Neuronal stem cell (in vitro differentiated cells): ENCODE results near the gene IRF3.

Experiments used
- DNase-seq: peaks from one replicate; pipeline ENCODE4 v3.0.0-alpha.2; 2013; ENCODE audit warnings: low spot score
- H2AFZ ChIP-seq: one replicate; pipeline ENCODE4 v1.6.1; 2013; ENCODE audit warnings: mild to moderate bottlenecking, low read length, inconsistent platforms
- H2AK5ac ChIP-seq: 2 replicates; pipeline ENCODE4 v1.6.1; 2013; ENCODE audit warnings: low read depth, mild to moderate bottlenecking, inconsistent platforms, low read length, moderate library complexity, mixed read lengths
- H2BK120ac ChIP-seq: 2 replicates; pipeline ENCODE4 v1.6.1; 2013; ENCODE audit warnings: low read depth, mild to moderate bottlenecking, inconsistent platforms, low read length, moderate library complexity, mixed read lengths
- H2BK12ac ChIP-seq: one replicate; pipeline ENCODE4 v1.6.1; 2013; ENCODE audit warnings: low read length, inconsistent platforms
- H2BK15ac ChIP-seq: 2 replicates; pipeline ENCODE4 v1.6.1; 2013; ENCODE audit warnings: mild to moderate bottlenecking, low read length, inconsistent platforms, mixed read lengths
- H2BK5ac ChIP-seq: one replicate; pipeline ENCODE4 v1.6.1; 2013; ENCODE audit warnings: inconsistent platforms, mild to moderate bottlenecking, low read length, moderate library complexity
- H3K14ac ChIP-seq: one replicate; pipeline ENCODE4 v1.6.1; 2013; ENCODE audit warnings: low read length, inconsistent platforms
- H3K18ac ChIP-seq: 2 replicates; pipeline ENCODE4 v1.6.1; 2013; ENCODE audit warnings: low read length, inconsistent platforms
- H3K23ac ChIP-seq: 2 replicates; pipeline ENCODE4 v1.6.1; 2013; ENCODE audit warnings: low read depth, mild to moderate bottlenecking, mixed read lengths, low read length, inconsistent platforms; ENCODE audit not compliant: poor library complexity
- H3K27ac ChIP-seq: replicated peaks from 3 replicates; pipeline ENCODE4 v1.5.1; 2013; ENCODE audit warnings: low read length, inconsistent platforms
- H3K27me3 ChIP-seq, 3 experiments: 2 replicates each; pipeline ENCODE4 v1.6.1; 2013; ENCODE audit warnings: low read length in 3 of 3, mild to moderate bottlenecking in 2 of 3, inconsistent platforms in 1 of 3, low read depth in 1 of 3, mixed read lengths in 1 of 3, moderate library complexity in 1 of 3; ENCODE audit not compliant: control insufficient read depth in 3 of 3, insufficient read depth in 3 of 3
- H3K36me3 ChIP-seq, 2 donors: replicated peaks in 1 of 2; 2 replicates each; pipeline ENCODE4 v1.6.1; 2013; ENCODE audit warnings: low read length in 2 of 2; ENCODE audit not compliant: control insufficient read depth in 2 of 2, insufficient read depth in 2 of 2
- H3K4ac ChIP-seq: 2 replicates; pipeline ENCODE4 v1.6.1; 2013; ENCODE audit warnings: inconsistent platforms, mild to moderate bottlenecking, low read length, moderate library complexity
- H3K4me1 ChIP-seq, 2 donors: 1 replicate in 1 of 2; 2 replicates in 1 of 2; pipeline ENCODE4 v1.6.1; 2013; ENCODE audit warnings: low read length in 2 of 2, low read depth in 1 of 2; ENCODE audit not compliant: control insufficient read depth in 2 of 2, insufficient read depth in 1 of 2
- H3K4me2 ChIP-seq: one replicate; pipeline ENCODE4 v1.6.1; 2013; ENCODE audit warnings: mild to moderate bottlenecking, low read length, inconsistent platforms; ENCODE audit not compliant: insufficient read depth, poor library complexity, severe bottlenecking
- H3K4me3 ChIP-seq, 2 donors: 2 replicates each; pipeline ENCODE4 v1.5.1; 2013; ENCODE audit warnings: low read length in 2 of 2, mild to moderate bottlenecking in 2 of 2, inconsistent platforms in 1 of 2, moderate library complexity in 1 of 2
- H3K79me1 ChIP-seq: one replicate; pipeline ENCODE4 v1.6.1; 2013; ENCODE audit warnings: low read depth, mild to moderate bottlenecking, inconsistent platforms, low read length, moderate library complexity
- H3K9ac ChIP-seq: one replicate; pipeline ENCODE4 v1.6.1; 2013; ENCODE audit warnings: mild to moderate bottlenecking, low read depth, low read length, inconsistent platforms; ENCODE audit not compliant: poor library complexity
- H3K9me3 ChIP-seq, 2 donors: replicated peaks in 1 of 2; 2 replicates each; pipeline versions ENCODE3 to v1.6.1; 2013; ENCODE audit warnings: low read length in 2 of 2, mild to moderate bottlenecking in 2 of 2, inconsistent platforms in 1 of 2, low read depth in 1 of 2, mixed read lengths in 1 of 2, moderate library complexity in 1 of 2; ENCODE audit not compliant: control insufficient read depth in 2 of 2, insufficient read depth in 1 of 2
- H4K8ac ChIP-seq: one replicate; pipeline ENCODE4 v1.6.1; 2013; ENCODE audit warnings: low read depth, mild to moderate bottlenecking, inconsistent platforms, low read length, moderate library complexity
- H4K91ac ChIP-seq: one replicate; pipeline ENCODE4 v1.6.1; 2013; ENCODE audit warnings: low read length, low read depth, mild to moderate bottlenecking, inconsistent platforms; ENCODE audit not compliant: poor library complexity
- WGBS, 2 donors: extraction: QIAGEN DNeasy Blood & Tissue Kit; methylation state at CpG; one replicate each; pipeline ENCODE4 v1.1.7; 2013; ENCODE audit warnings: missing lambda C conversion rate in 2 of 2, mixed read lengths in 1 of 2; ENCODE audit not compliant: insufficient read length in 2 of 2, insufficient replicate concordance in 1 of 2; ENCODE audit errors: extremely low coverage in 2 of 2; 5-methylcytosine and 5-hydroxymethylcytosine counted together
- small RNA-seq: library from polyadenylated mRNA; stranded (forward); fragments of <200 nt; extraction: miRNeasy Mini kit (QIAGEN cat#:217004); gene quantifications from one replicate; pipeline ENCODE3, GENCODE V24; 2013; ENCODE audit not compliant: insufficient read depth

The IRF3 gene

GRCh38 chr19:49615861-49616260 is 49.8 kb downstream of the IRF3 start:
- no peak for DNase-seq
- no peak overlapping the region for H2BK120ac ChIP-seq
- no peak overlapping the region for H3K4ac ChIP-seq
- no peak overlapping the region for H3K18ac ChIP-seq
- no peak overlapping the region for H4K91ac ChIP-seq
- H3K9me3 ChIP-seq: peaks cover 0 to 2% of the 10 kb centered on the region in 2 donors
- H3K36me3 ChIP-seq: peaks cover 55 to 89% of the 10 kb centered on the region in 2 donors
- peak overlapping the region; percentile 55 for H3K23ac ChIP-seq
- peaks cover 9% of the 10 kb centered on the region for H3K79me1 ChIP-seq
- H3K4me1 ChIP-seq: no peaks in the 10 kb centered on the region
- no peak overlapping the region for H3K4me3 ChIP-seq
- H2BK15ac ChIP-seq: no peak overlapping the region
- no peak overlapping the region for H3K9ac ChIP-seq
- no CpG with 5 or more reads among the region's 23 CpGs for WGBS, 2 donors
- H3K14ac ChIP-seq: no peak overlapping the region
- no peak overlapping the region for H2BK12ac ChIP-seq
- H3K27ac ChIP-seq: no peak overlapping the region
- no peak overlapping the region for H2AFZ ChIP-seq
- H3K27me3 ChIP-seq: no peaks in the 10 kb centered on the region
- H2BK5ac ChIP-seq: no peak overlapping the region
- no peak overlapping the region for H2AK5ac ChIP-seq
- no peak overlapping the region for H4K8ac ChIP-seq
- H3K4me2 ChIP-seq: no peak overlapping the region

- H3K36me3 ChIP-seq: peaks cover 53 to 88% of the 10 kb centered on the region in 2 donors
- H3K9ac ChIP-seq: no peak overlapping the region
- H3K14ac ChIP-seq: no peak overlapping the region
- H3K4me2 ChIP-seq: no peak overlapping the region
- H4K8ac ChIP-seq: no peak overlapping the region
- H3K4me1 ChIP-seq: no peaks in the 10 kb centered on the region
- H2AK5ac ChIP-seq: no peak overlapping the region
- H3K27me3 ChIP-seq: no peaks in the 10 kb centered on the region
- no peak overlapping the region for H3K4ac ChIP-seq
- H3K27ac ChIP-seq: no peak overlapping the region
- WGBS, 2 donors: no CpG with 5 or more reads among the region's 19 CpGs
- no peak overlapping the region for H2BK12ac ChIP-seq
- H2AFZ ChIP-seq: no peak overlapping the region
- H2BK5ac ChIP-seq: no peak overlapping the region
- H3K18ac ChIP-seq: no peak overlapping the region
- H3K79me1 ChIP-seq: peaks cover 9% of the 10 kb centered on the region
- H2BK15ac ChIP-seq: no peak overlapping the region
- DNase-seq: no peak
- H4K91ac ChIP-seq: no peak overlapping the region
- no peak overlapping the region for H3K4me3 ChIP-seq
- H2BK120ac ChIP-seq: no peak overlapping the region
- no peak overlapping the region for H3K23ac ChIP-seq
- H3K9me3 ChIP-seq: peaks cover 0 to 2% of the 10 kb centered on the region in 2 donors
These were observed 51.4 kb downstream of the IRF3 start for GRCh38 chr19:49614096-49614833.

- H3K4me1 ChIP-seq: no peaks in the 10 kb centered on the region
- peaks cover 13% of the 10 kb centered on the region for H3K79me1 ChIP-seq
- no CpG with 5 or more reads among the region's 4 CpGs for WGBS, 2 donors
- H3K14ac ChIP-seq: no peak overlapping the region
- H3K27me3 ChIP-seq: no peaks in the 10 kb centered on the region
- H2BK12ac ChIP-seq: no peak overlapping the region
- H3K9me3 ChIP-seq: peaks cover 0 to 2% of the 10 kb centered on the region in 2 donors
- no peak overlapping the region for H4K8ac ChIP-seq
- H3K27ac ChIP-seq: no peak overlapping the region
- no peak overlapping the region for H3K9ac ChIP-seq
- no peak for DNase-seq
- no peak overlapping the region for H2BK5ac ChIP-seq
- no peak overlapping the region for H2AFZ ChIP-seq
- H2BK120ac ChIP-seq: no peak overlapping the region
- H3K4ac ChIP-seq: no peak overlapping the region
- H3K18ac ChIP-seq: no peak overlapping the region
- H4K91ac ChIP-seq: no peak overlapping the region
- H3K4me3 ChIP-seq: no peak overlapping the region
- peaks cover 53 to 88% of the 10 kb centered on the region in 2 donors for H3K36me3 ChIP-seq
- no peak overlapping the region for H3K4me2 ChIP-seq
- H3K23ac ChIP-seq: no peak overlapping the region
- no peak overlapping the region for H2BK15ac ChIP-seq
- H2AK5ac ChIP-seq: no peak overlapping the region
These were observed 52.3 kb downstream of the IRF3 start for GRCh38 chr19:49613374-49613773.

Small RNA genes within 50 kb of the gene (small RNA-seq; reads per million reads assigned to genes)
- 2.8 reads per million for gene MIR5088
